Nephron (organoid): ENCODE measurements around the gene GALNT18.
A peak's percentile ranks its signal among the peaks of the same experiment; 100 is the strongest.
"Not testable (repeated sequence)": the region's sequence is repeated elsewhere in the genome, so short reads cannot be mapped to it uniquely, and the experiment has no call there.

Experiments used
- H3K27ac Mint-ChIP-seq, 3 experiments: 2 replicates each; pipeline ENCODE4 v1.8.0; 2020; ENCODE audit warnings: mixed read lengths in 3 of 3, mild to moderate bottlenecking in 2 of 3, moderate library complexity in 1 of 3
- H3K27me3 Mint-ChIP-seq: 2 replicates; pipeline ENCODE4 v1.8.0; 2021; ENCODE audit warnings: low read depth, mild to moderate bottlenecking, moderate library complexity, mixed read lengths
- H3K36me3 Mint-ChIP-seq: 2 replicates; pipeline ENCODE4 v1.8.0; 2020; ENCODE audit warnings: low read depth, mixed read lengths
- H3K4me1 Mint-ChIP-seq: 2 replicates; pipeline ENCODE4 v1.8.0; 2020; ENCODE audit warnings: mixed read lengths
- H3K4me3 Mint-ChIP-seq, 3 experiments: 2 replicates each; pipeline ENCODE4 v1.8.0; 2020; ENCODE audit warnings: mild to moderate bottlenecking in 3 of 3, mixed read lengths in 3 of 3, moderate library complexity in 2 of 3
- H3K9me3 Mint-ChIP-seq: 2 replicates; pipeline ENCODE4 v1.8.0; 2020; ENCODE audit warnings: mixed read lengths
- CTCF ChIP-seq, 3 experiments: fragments of 200-600 bp; sonication (generic); IDR thresholded peaks; one replicate each; pipeline ENCODE4 v1.5.0; 2021; ENCODE audit warnings: antibody characterized with exemption in 3 of 3; ENCODE audit not compliant: unreplicated experiment in 3 of 3

The GALNT18 gene

GRCh38 chr11:11451501-11452005 lies 170.3 kb downstream of the GALNT18 start:
- no peak overlapping the region for H3K4me3 Mint-ChIP-seq
- peaks cover 5% of the 10 kb centered on the region for H3K4me1 Mint-ChIP-seq
- H3K36me3 Mint-ChIP-seq = no peaks in the 10 kb centered on the region
- TF ChIP-seq CTCF (IDR thresholded peaks at IDR 0.05; ENCODE audit: unreplicated experiment in 3 of 3) = no peak
- peaks cover 24% of the 10 kb centered on the region for H3K27me3 Mint-ChIP-seq
- peak overlapping the region in 1 of 3 experiments; percentile 5 for H3K27ac Mint-ChIP-seq
- H3K9me3 Mint-ChIP-seq = no peaks in the 10 kb centered on the region

- H3K9me3 Mint-ChIP-seq = no peaks in the 10 kb centered on the region
- no peak overlapping the region for H3K4me3 Mint-ChIP-seq
- no peak overlapping the region for H3K27ac Mint-ChIP-seq
- TF ChIP-seq CTCF (IDR thresholded peaks at IDR 0.05; ENCODE audit: unreplicated experiment in 3 of 3) = no peak
- peaks cover 5% of the 10 kb centered on the region for H3K4me1 Mint-ChIP-seq
- no peaks in the 10 kb centered on the region for H3K36me3 Mint-ChIP-seq
- H3K27me3 Mint-ChIP-seq = peaks cover 24% of the 10 kb centered on the region
These were observed 171.0 kb downstream of the GALNT18 start for GRCh38 chr11:11450744-11451362.

GRCh38 chr11:11449327-11449726 lies 172.5 kb downstream of the GALNT18 start:
- Mint-ChIP-seq H3K9me3 (no peaks in the 10 kb centered on the region), H3K27ac (no peak overlapping the region), H3K4me3 (no peak overlapping the region), H3K36me3 (no peaks in the 10 kb centered on the region), H3K4me1 (peaks cover 18% of the 10 kb centered on the region), H3K27me3 (peaks cover 26% of the 10 kb centered on the region)
- TF ChIP-seq CTCF (IDR thresholded peaks at IDR 0.05; ENCODE audit: unreplicated experiment in 3 of 3) = no peak

- Mint-ChIP-seq H3K9me3 (no peaks in the 10 kb centered on the region), H3K27ac (no peak overlapping the region), H3K27me3 (peaks cover 26% of the 10 kb centered on the region), H3K4me1 (peaks cover 20% of the 10 kb centered on the region), H3K4me3 (no peak overlapping the region), H3K36me3 (no peaks in the 10 kb centered on the region)
- no peak for TF ChIP-seq CTCF (IDR thresholded peaks at IDR 0.05; ENCODE audit: unreplicated experiment in 3 of 3)
These were observed 173.2 kb downstream of the GALNT18 start for GRCh38 chr11:11448626-11449025.

GRCh38 chr11:11447601-11448000 lies 174.2 kb downstream of the GALNT18 start:
- H3K36me3 Mint-ChIP-seq, H3K4me3 Mint-ChIP-seq, H3K9me3 Mint-ChIP-seq: not testable (repeated sequence)
- peaks cover 29% of the 10 kb centered on the region for H3K4me1 Mint-ChIP-seq
- H3K27me3 Mint-ChIP-seq = peaks cover 18% of the 10 kb centered on the region
- peak overlapping the region; percentile 3 to 21 (median 18) for H3K27ac Mint-ChIP-seq

- Mint-ChIP-seq H3K27ac (peak overlapping the region in 2 of 3 experiments; percentile 3 to 18), H3K4me1 (peaks cover 34% of the 10 kb centered on the region), H3K36me3 (no peaks in the 10 kb centered on the region), H3K27me3 (peaks cover 21% of the 10 kb centered on the region), H3K4me3 (no peak overlapping the region), H3K9me3 (no peaks in the 10 kb centered on the region)
- TF ChIP-seq CTCF (IDR thresholded peaks at IDR 0.05; ENCODE audit: unreplicated experiment in 3 of 3) = no peak
These were observed 174.8 kb downstream of the GALNT18 start for GRCh38 chr11:11446967-11447366.
